NB4 (cell line): Measurements from ENCODE around the gene MXRA5.

Experiments
- POLR2A ChIP-seq: IDR thresholded peaks from 2 replicates; pipeline ENCODE4 v1.6.1; 2011; ENCODE audit warnings: mild to moderate bottlenecking; ENCODE audit not compliant: insufficient read length; ENCODE audit errors: extremely low read depth
- TF ChIP-seq, protein P1 (sequence below): IDR thresholded peaks from one replicate; pipeline ENCODE4 v1.5.1; 2012; ENCODE audit warnings: low read depth, low read length
- TF ChIP-seq, protein P2 (sequence below): IDR thresholded peaks from 2 replicates; pipeline ENCODE4 v1.6.1; 2011; ENCODE audit warnings: low read depth, low read length

DNA sequence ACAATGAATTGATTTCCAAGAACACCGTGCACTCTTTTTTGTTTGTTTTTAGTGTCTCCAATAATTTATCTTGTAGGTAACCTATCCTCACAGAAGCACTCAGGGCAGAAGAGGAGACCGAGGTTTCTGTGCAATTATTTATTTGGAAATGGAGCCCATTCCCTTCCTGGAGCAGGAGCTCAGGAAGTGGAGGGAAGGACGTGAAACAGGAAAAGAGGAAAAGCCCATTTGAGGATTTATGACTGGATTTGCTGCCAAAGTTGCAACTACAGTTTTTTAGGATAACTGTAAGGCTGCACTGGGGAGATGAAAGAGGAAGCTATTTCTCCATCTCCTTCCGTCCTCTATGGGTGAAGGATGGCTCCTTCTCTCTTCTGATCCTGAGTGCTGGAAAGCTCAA lies 31.7 kb upstream of the MXRA5 start:
- no peak for TF ChIP-seq POLR2A
- TF ChIP-seq, protein P1, sequence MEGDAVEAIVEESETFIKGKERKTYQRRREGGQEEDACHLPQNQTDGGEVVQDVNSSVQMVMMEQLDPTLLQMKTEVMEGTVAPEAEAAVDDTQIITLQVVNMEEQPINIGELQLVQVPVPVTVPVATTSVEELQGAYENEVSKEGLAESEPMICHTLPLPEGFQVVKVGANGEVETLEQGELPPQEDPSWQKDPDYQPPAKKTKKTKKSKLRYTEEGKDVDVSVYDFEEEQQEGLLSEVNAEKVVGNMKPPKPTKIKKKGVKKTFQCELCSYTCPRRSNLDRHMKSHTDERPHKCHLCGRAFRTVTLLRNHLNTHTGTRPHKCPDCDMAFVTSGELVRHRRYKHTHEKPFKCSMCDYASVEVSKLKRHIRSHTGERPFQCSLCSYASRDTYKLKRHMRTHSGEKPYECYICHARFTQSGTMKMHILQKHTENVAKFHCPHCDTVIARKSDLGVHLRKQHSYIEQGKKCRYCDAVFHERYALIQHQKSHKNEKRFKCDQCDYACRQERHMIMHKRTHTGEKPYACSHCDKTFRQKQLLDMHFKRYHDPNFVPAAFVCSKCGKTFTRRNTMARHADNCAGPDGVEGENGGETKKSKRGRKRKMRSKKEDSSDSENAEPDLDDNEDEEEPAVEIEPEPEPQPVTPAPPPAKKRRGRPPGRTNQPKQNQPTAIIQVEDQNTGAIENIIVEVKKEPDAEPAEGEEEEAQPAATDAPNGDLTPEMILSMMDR: no peak
- TF ChIP-seq, protein P2, sequence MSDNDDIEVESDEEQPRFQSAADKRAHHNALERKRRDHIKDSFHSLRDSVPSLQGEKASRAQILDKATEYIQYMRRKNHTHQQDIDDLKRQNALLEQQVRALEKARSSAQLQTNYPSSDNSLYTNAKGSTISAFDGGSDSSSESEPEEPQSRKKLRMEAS: no peak
